HG02938 (cell line): ENCODE data around the gene MYO1B.

ENCODE experiments used
- ATAC-seq: cut with Tn5 transposase; IDR thresholded peaks from one replicate; pipeline ENCODE4 v1.9.1; 2021; ENCODE audit warnings: mild to moderate bottlenecking, moderate library complexity; ENCODE audit not compliant: unreplicated experiment

Gene MYO1B

GRCh38 chr2:191245046-191245868, at the start of gene MYO1B:
Gene MYO1B, plus strand, starts transcription at chr2:191245404. Its CDS starts 31,492 bp downstream, at chr2:191276896.
- peak; percentile 46 for ATAC-seq

- ATAC-seq = no peak
Observed at GRCh38 chr2:191197096-191197495, 48.1 kb upstream of the MYO1B start.

GRCh38 chr2:191198271-191198670, 46.9 kb upstream of the MYO1B start:
- no peak for ATAC-seq

- no peak for ATAC-seq
Observed at GRCh38 chr2:191199929-191200512, 45.2 kb upstream of the MYO1B start.

GRCh38 chr2:191200910-191201309, 44.3 kb upstream of the MYO1B start:
- no peak for ATAC-seq

- ATAC-seq = no peak
Observed at GRCh38 chr2:191202209-191202721, 42.9 kb upstream of the MYO1B start.

GRCh38 chr2:191202881-191203397, 42.3 kb upstream of the MYO1B start:
- no peak for ATAC-seq

GRCh38 chr2:191204433-191204832, 40.8 kb upstream of the MYO1B start:
- ATAC-seq = peak; percentile 64

- no peak for ATAC-seq
Observed at GRCh38 chr2:191206613-191207471, 38.4 kb upstream of the MYO1B start.

- ATAC-seq = no peak
Observed at GRCh38 chr2:191209340-191209739, 35.9 kb upstream of the MYO1B start.

- ATAC-seq = no peak
Observed at GRCh38 chr2:191212119-191212518, 33.1 kb upstream of the MYO1B start.

- ATAC-seq = no peak
Observed at GRCh38 chr2:191213333-191213732, 31.9 kb upstream of the MYO1B start.

GRCh38 chr2:191215230-191215629, 30.0 kb upstream of the MYO1B start:
- no peak for ATAC-seq

GRCh38 chr2:191215666-191216065, 29.5 kb upstream of the MYO1B start:
- ATAC-seq = no peak

GRCh38 chr2:191217580-191217979, 27.6 kb upstream of the MYO1B start:
- no peak for ATAC-seq

GRCh38 chr2:191218292-191218898, 26.8 kb upstream of the MYO1B start:
- ATAC-seq = no peak

- ATAC-seq = peak; percentile 68
Observed at GRCh38 chr2:191220671-191221070, 24.5 kb upstream of the MYO1B start.

- no peak for ATAC-seq
Observed at GRCh38 chr2:191221666-191222065, 23.5 kb upstream of the MYO1B start.

- ATAC-seq = peak; percentile 51
Observed at GRCh38 chr2:191222507-191222906, 22.7 kb upstream of the MYO1B start.

GRCh38 chr2:191222952-191223351, 22.3 kb upstream of the MYO1B start:
- ATAC-seq = no peak

- no peak for ATAC-seq
Observed at GRCh38 chr2:191225126-191225525, 20.1 kb upstream of the MYO1B start.
